ENCODE measurements around the gene TAOK3. TPM values are rescaled to one million over a fixed set of nuclear protein-coding genes. Genes with fewer than 3 reads are reported as not detected.

The TAOK3 gene
- total RNA-seq, 1 donor from 2014 or later: 1.1 TPM

GRCh38 chr12:118274066-118274465 lies 98.6 kb downstream of the TAOK3 start:
- Histone ChIP-seq H2AFZ (replicated peaks) (no peak overlapping the region), H3K27ac (no peak overlapping the region), H3K4me2 (no peak overlapping the region), H3K27me3 (no peaks in the 10 kb centered on the region), H4K20me1 (ENCODE audit: low read depth) (no peaks in the 10 kb centered on the region), H3K4me1 (no peaks in the 10 kb centered on the region), H3F3A (ENCODE audit: low read depth) (no peaks in the 10 kb centered on the region), H3K4me3 (no peak overlapping the region), H3K36me3 (no peaks in the 10 kb centered on the region), H3K79me2 (ENCODE audit: low read depth) (no peaks in the 10 kb centered on the region), H3K9ac (no peak overlapping the region), H3K9me3 (ENCODE audit: low read depth) (no peaks in the 10 kb centered on the region)
- Mint-ChIP-seq H3K9me3 (no peaks in the 10 kb centered on the region), H3K4me1 (no peaks in the 10 kb centered on the region), H3K27me3 (ENCODE audit: insufficient read depth, low read depth) (no peaks in the 10 kb centered on the region), H3K27ac (no peak overlapping the region), H3K36me3 (no peaks in the 10 kb centered on the region), H3K4me3 (no peak overlapping the region)
- no peak for DNase-seq (ENCODE audit: low spot score)
- TF ChIP-seq EZH2 (IDR thresholded peaks at IDR 0.05): no peak
- no peak for TF ChIP-seq EZH2phosphoT487 (IDR thresholded peaks at IDR 0.05)
- no peak for TF ChIP-seq CTCF (IDR thresholded peaks at IDR 0.05)

DNA sequence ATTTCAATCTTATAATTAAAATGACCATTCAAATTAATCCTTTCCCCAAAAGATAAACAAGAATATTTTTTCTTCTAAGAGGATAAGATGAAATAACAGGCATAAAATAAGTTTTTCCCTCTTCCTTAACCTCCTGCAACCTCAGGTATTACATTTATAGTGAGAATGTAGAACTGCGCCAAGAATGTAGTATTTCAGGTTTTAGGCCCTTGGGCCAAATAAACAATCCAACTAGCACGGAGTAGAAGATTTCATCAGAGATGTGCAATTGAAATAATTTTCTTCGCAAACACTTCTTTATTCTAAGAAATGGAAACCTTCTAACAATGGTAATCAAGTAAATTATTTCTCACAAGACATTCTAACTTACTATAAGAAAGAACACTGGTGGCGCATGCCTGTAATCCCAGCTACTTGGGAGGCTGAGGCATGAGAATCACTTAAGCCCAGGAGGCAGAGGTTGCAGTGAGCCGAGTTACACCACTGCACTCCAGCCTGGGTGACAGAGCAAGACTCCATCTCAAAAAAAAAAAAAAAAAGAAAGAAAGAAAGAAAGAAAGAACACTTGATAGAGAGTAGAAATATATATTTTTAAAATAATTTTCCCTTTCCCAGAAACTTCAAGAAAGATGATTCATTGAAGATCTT lies 100.8 kb downstream of the TAOK3 start:
- H3K27me3 ChIP-seq: no peaks in the 10 kb centered on the region
- Mint-ChIP-seq H3K27me3 (ENCODE audit: insufficient read depth, low read depth) (peaks cover 2% of the 10 kb centered on the region), H3K4me1 (no peaks in the 10 kb centered on the region), H3K36me3 (no peaks in the 10 kb centered on the region), H3K4me3 (no peak overlapping the region), H3K9me3 (no peaks in the 10 kb centered on the region), H3K27ac (no peak overlapping the region)
- no peak for DNase-seq (ENCODE audit: low spot score)
- H3F3A ChIP-seq (ENCODE audit: low read depth): no peaks in the 10 kb centered on the region
- no peak overlapping the region for H3K9ac ChIP-seq
- H3K9me3 ChIP-seq (ENCODE audit: low read depth): no peaks in the 10 kb centered on the region
- H3K4me3 ChIP-seq: no peak overlapping the region
- TF ChIP-seq EZH2 (IDR thresholded peaks at IDR 0.05): no peak
- no peak overlapping the region for H3K4me2 ChIP-seq
- H3K27ac ChIP-seq: no peak overlapping the region
- no peaks in the 10 kb centered on the region for H3K4me1 ChIP-seq
- no peaks in the 10 kb centered on the region for H3K36me3 ChIP-seq
- H4K20me1 ChIP-seq (ENCODE audit: low read depth): no peaks in the 10 kb centered on the region
- H3K79me2 ChIP-seq (ENCODE audit: low read depth): no peaks in the 10 kb centered on the region
- no peak overlapping the region for H2AFZ ChIP-seq (replicated peaks)

- no peak for DNase-seq (ENCODE audit: low spot score)
- Mint-ChIP-seq H3K4me1 (no peaks in the 10 kb centered on the region), H3K27ac (no peak overlapping the region), H3K36me3 (no peaks in the 10 kb centered on the region), H3K4me3 (no peak overlapping the region), H3K27me3 (ENCODE audit: insufficient read depth, low read depth) (peaks cover 2% of the 10 kb centered on the region), H3K9me3 (no peaks in the 10 kb centered on the region)
- Histone ChIP-seq H2AFZ (replicated peaks) (no peak overlapping the region), H3K36me3 (no peaks in the 10 kb centered on the region), H4K20me1 (ENCODE audit: low read depth) (no peaks in the 10 kb centered on the region), H3K9ac (no peak overlapping the region), H3K9me3 (ENCODE audit: low read depth) (no peaks in the 10 kb centered on the region), H3K27ac (no peak overlapping the region), H3K4me1 (no peaks in the 10 kb centered on the region), H3K4me3 (no peak overlapping the region), H3K4me2 (no peak overlapping the region), H3K27me3 (no peaks in the 10 kb centered on the region), H3K79me2 (ENCODE audit: low read depth) (no peaks in the 10 kb centered on the region), H3F3A (ENCODE audit: low read depth) (no peaks in the 10 kb centered on the region)
- no peak for TF ChIP-seq EZH2 (IDR thresholded peaks at IDR 0.05)
- no peak for TF ChIP-seq CTCF (IDR thresholded peaks at IDR 0.05)
- TF ChIP-seq EZH2phosphoT487 (IDR thresholded peaks at IDR 0.05): no peak
Measured at GRCh38 chr12:118271183-118271582, 101.5 kb downstream of the TAOK3 start.

DNA sequence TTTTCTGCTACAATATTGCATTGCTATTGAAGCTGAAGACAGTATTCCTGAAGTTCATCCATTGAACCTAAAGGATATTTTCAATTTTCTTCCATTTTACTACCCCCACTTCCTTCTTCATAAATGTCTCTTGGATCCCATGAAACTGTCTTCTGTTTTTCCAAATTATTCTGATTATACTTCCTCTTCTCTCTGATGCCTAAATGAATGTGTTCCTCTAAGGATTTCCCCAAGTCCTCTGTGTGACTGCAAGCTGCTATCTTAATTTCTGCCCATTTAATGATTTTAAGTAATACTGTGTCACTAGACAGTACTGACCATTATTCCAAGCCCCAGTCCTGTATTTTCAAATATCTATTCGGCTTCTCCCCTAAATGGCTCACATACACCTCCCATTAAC lies 102.9 kb downstream of the TAOK3 start:
- Histone ChIP-seq H3K27me3 (no peaks in the 10 kb centered on the region), H3K27ac (no peak overlapping the region), H3K36me3 (no peaks in the 10 kb centered on the region), H3K4me2 (no peak overlapping the region), H2AFZ (replicated peaks) (no peak overlapping the region), H4K20me1 (ENCODE audit: low read depth) (no peaks in the 10 kb centered on the region), H3K9me3 (ENCODE audit: low read depth) (no peaks in the 10 kb centered on the region), H3K4me3 (no peak overlapping the region), H3K79me2 (ENCODE audit: low read depth) (no peaks in the 10 kb centered on the region), H3F3A (ENCODE audit: low read depth) (no peaks in the 10 kb centered on the region), H3K4me1 (no peaks in the 10 kb centered on the region), H3K9ac (no peak overlapping the region)
- DNase-seq (ENCODE audit: low spot score): no peak
- Mint-ChIP-seq H3K27me3 (ENCODE audit: insufficient read depth, low read depth) (peaks cover 2% of the 10 kb centered on the region), H3K36me3 (no peaks in the 10 kb centered on the region), H3K9me3 (no peaks in the 10 kb centered on the region), H3K27ac (no peak overlapping the region), H3K4me3 (no peak overlapping the region), H3K4me1 (no peaks in the 10 kb centered on the region)
- TF ChIP-seq CTCF (IDR thresholded peaks at IDR 0.05) (no peak), EZH2 (IDR thresholded peaks at IDR 0.05) (no peak), EZH2phosphoT487 (IDR thresholded peaks at IDR 0.05) (no peak)
